ENCODE results near the gene ICAM4. TPM values are rescaled to one million over a fixed set of nuclear protein-coding genes. Genes with fewer than 3 reads are reported as not detected.
A peak's percentile ranks its signal among the peaks of the same experiment; 100 is the strongest.

ICAM4 gene
- total and polyA plus RNA-seq, 12 donors = 0.17 to 0.83 (median 0.51) TPM; not detected in 1

DNA sequence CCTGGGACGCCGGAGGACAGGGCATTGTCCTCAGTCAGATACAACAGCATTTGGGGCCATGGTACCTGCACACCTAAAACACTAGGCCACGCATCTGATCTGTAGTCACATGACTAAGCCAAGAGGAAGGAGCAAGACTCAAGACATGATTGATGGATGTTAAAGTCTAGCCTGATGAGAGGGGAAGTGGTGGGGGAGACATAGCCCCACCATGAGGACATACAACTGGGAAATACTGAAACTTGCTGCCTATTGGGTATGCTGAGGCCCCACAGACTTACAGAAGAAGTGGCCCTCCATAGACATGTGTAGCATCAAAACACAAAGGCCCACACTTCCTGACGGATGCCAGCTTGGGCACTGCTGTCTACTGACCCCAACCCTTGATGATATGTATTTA lies 1.4 kb upstream of the ICAM4 start:
- Histone ChIP-seq H3K36me3 (peaks cover 0 to 59% (median 20%) of the 10 kb centered on the region in 9 donors), H3K9me3 (no peaks in the 10 kb centered on the region), H3K4me3 (no peak overlapping the region), H3K4me1 (peaks cover 16 to 58% (median 51%) of the 10 kb centered on the region in 9 donors), H3K27me3 (peaks cover 0 to 36% (median 33%) of the 10 kb centered on the region in 7 donors), H3K27ac (no peak overlapping the region)
- DNase-seq (no peak), ATAC-seq (no peak)
- TF ChIP-seq, protein P1, sequence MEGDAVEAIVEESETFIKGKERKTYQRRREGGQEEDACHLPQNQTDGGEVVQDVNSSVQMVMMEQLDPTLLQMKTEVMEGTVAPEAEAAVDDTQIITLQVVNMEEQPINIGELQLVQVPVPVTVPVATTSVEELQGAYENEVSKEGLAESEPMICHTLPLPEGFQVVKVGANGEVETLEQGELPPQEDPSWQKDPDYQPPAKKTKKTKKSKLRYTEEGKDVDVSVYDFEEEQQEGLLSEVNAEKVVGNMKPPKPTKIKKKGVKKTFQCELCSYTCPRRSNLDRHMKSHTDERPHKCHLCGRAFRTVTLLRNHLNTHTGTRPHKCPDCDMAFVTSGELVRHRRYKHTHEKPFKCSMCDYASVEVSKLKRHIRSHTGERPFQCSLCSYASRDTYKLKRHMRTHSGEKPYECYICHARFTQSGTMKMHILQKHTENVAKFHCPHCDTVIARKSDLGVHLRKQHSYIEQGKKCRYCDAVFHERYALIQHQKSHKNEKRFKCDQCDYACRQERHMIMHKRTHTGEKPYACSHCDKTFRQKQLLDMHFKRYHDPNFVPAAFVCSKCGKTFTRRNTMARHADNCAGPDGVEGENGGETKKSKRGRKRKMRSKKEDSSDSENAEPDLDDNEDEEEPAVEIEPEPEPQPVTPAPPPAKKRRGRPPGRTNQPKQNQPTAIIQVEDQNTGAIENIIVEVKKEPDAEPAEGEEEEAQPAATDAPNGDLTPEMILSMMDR (IDR thresholded peaks at IDR 0.05) = no peak
- intact Hi-C loops (cut with DNase I) = loop anchor here in 2 of 10 donors (5.0 kb wide), 2 partner anchors 42 to 47 kb away; partner anchors contain the start of gene RAVER1 (in 1 of the 2)
- 95 to 96% methylated on average over 4 of the region's 4 CpGs for WGBS, 2 donors

DNA sequence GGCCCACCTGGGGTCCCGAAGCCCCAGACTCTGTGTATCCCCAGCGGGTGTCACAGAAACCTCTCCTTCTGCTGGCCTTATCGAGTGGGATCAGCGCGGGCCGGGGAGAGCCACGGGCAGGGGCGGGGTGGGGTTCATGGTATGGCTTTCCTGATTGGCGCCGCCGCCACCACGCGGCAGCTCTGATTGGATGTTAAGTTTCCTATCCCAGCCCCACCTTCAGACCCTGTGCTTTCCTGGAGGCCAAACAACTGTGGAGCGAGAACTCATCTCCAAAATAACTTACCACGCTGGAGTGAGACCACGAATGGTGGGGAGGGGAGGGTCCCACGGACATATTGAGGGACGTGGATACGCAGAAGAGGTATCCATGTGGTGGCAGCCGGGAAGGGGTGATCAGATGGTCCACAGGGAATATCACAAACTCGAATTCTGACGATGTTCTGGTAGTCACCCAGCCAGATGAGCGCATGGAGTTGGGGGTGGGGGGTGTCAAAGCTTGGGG lies 2.0 kb downstream of the ICAM4 start:
- H3K36me3 ChIP-seq = peaks cover 0 to 26% (median 18%) of the 10 kb centered on the region in 9 donors
- 7 to 8% methylated on average over 23 of the region's 23 CpGs for WGBS, 2 donors
- no peak for ATAC-seq
- H3K27me3 ChIP-seq = peaks cover 19 to 69% (median 66%) of the 10 kb centered on the region in 7 donors
- H3K9me3 ChIP-seq = no peaks in the 10 kb centered on the region
- no peak overlapping the region for H3K27ac ChIP-seq
- peak overlapping the region in 6 of 10 donors; percentile 32 to 56 (median 49) for H3K4me3 ChIP-seq
- no peak for DNase-seq
- TF ChIP-seq, protein P1 (IDR thresholded peaks at IDR 0.05) = no peak
- intact Hi-C loops (cut with DNase I) = loop anchor here in 2 of 10 donors (5.0 kb wide), 2 partner anchors 39 to 44 kb away; partner anchors contain the start of gene RAVER1 (in 1 of the 2)
- peaks cover 23 to 90% (median 77%) of the 10 kb centered on the region in 9 donors for H3K4me1 ChIP-seq

DNA sequence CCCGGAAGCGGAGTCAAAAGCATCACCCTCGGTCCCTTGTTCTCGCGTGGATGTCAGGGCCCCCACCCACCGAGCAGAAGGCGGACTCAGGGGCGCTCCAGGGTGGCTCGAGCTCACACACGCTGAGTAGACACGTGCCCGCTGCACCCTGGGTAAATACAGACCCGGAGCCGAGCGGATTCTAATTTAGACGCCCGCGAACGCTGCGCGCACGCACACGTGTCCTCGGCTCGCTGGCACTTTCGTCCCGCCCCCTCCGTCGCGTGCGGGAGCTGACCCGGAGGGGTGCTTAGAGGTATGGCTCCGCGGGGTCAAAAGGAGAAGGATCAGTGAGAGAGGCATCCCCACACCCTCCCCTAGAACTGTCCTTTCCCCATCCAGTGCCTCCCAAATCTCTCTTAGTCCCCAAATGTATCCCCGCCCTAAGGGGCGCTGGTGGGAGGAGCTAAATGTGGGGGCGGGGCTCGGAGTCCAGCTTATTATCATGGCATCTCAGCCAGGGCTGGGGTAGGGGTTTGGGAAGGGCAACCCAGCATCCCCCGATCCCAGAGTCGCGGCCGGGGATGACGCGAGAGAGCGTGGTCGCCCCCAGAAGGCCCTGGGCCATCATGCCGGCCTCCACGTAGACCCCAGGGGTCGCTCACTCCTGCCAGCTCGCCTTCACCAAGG lies 2.5 kb downstream of the ICAM4 start:
- 1% methylated on average over 50 of the region's 50 CpGs for WGBS, 2 donors
- ATAC-seq (no peak), DNase-seq (no peak)
- intact Hi-C loops (cut with DNase I) = loop anchor here in 2 of 10 donors (5.0 kb wide), 2 partner anchors 38 to 43 kb away; partner anchors contain the start of gene RAVER1 (in 1 of the 2)
- peaks cover 25 to 75% (median 72%) of the 10 kb centered on the region in 7 donors for H3K27me3 ChIP-seq
- TF ChIP-seq, protein P1 (IDR thresholded peaks at IDR 0.05) = no peak
- peak overlapping the region in 9 of 10 donors; percentile 25 to 56 (median 41) for H3K4me3 ChIP-seq
- no peak overlapping the region for H3K27ac ChIP-seq
- peaks cover 23 to 93% (median 77%) of the 10 kb centered on the region in 9 donors for H3K4me1 ChIP-seq
- H3K36me3 ChIP-seq = peaks cover 0 to 20% (median 13%) of the 10 kb centered on the region in 9 donors
- no peaks in the 10 kb centered on the region for H3K9me3 ChIP-seq

DNA sequence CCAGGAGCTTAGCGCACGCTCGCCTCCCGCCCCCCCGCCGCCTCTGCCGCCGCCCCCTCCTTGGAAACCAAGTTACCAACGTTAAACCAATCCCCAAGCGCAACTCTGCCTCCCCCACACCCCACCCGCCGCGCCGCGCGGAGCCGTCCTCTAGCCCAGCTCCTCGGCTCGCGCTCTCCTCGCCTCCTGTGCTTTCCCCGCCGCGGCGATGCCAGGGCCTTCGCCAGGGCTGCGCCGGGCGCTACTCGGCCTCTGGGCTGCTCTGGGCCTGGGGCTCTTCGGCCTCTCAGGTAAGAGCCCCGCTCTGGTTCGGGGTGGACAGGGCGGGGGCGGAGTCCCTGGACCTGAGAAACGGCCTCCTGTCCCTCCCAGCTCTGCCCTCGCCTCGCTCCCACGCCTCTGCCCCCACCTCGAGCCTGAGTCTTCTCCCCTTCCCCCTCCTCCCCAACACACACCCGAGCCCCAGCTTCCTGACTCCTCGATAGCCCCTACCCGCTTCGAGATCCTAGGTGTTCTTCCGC lies 3.1 kb downstream of the ICAM4 start, which contains the start of gene ICAM5:
TSS of gene ICAM5 (plus strand) at position 117 of the 521 bp plus-strand sequence. CDS start at position 209, 92 bp downstream.
- intact Hi-C loops (cut with DNase I) = loop anchor here in 2 of 10 donors (5.0 kb wide), 2 partner anchors 37 to 42 kb away; partner anchors contain the start of gene RAVER1 (in 1 of the 2)
- Histone ChIP-seq H3K4me3 (peak within 1 kb of the TSS; percentile 25 to 56 (median 40)), H3K36me3 (peaks cover 0 to 14% (median 7%) of the 10 kb centered on the region in 9 donors), H3K9me3 (no peaks in the 10 kb centered on the region), H3K4me1 (peaks cover 23 to 98% (median 78%) of the 10 kb centered on the region in 9 donors), H3K27me3 (peaks cover 28 to 81% (median 78%) of the 10 kb centered on the region in 7 donors), H3K27ac (no peak within 1 kb of the TSS)
- TF ChIP-seq, protein P1 (IDR thresholded peaks at IDR 0.05) = no peak
- DNase-seq (no peak), ATAC-seq (no peak)
- 1 to 2% methylated on average over 36 to 45 of the region's 45 CpGs for WGBS, 2 donors

All from heart right ventricle (tissue), 16 donors.